Adipose tissue (tissue), 3 donors: ENCODE data around the gene SMG6. TPM values are rescaled to one million over a fixed set of nuclear protein-coding genes. Genes with fewer than 3 reads are reported as not detected.

ENCODE experiments used
- H3K27ac ChIP-seq: one replicate; pipeline ENCODE4 v1.5.1; 2013; ENCODE audit warnings: low read depth, low read length
- WGBS, 3 donors: extraction: QIAGEN DNeasy Blood & Tissue Kit; methylation state at CpG; one replicate each; pipeline ENCODE4 v1.1.7; 2013; 5-methylcytosine and 5-hydroxymethylcytosine counted together
- polyA plus RNA-seq, 3 donors: library from polyadenylated mRNA; stranded (reverse); fragments of 200-250 nt; gene quantifications; one replicate each; pipeline ENCODE4 v1.2.3, GENCODE V29; 2013
- donor health status: healthy with polysubstance abuse.
- donor health status: Bipolar disorder and iron deficiency.
- donor health status: healthy.

The SMG6 gene
- polyA plus RNA-seq, 3 donors: 8.8 to 28.3 (median 18.7) TPM

- H3K27ac ChIP-seq: no peak overlapping the region
- 81 to 94% (median 82%) methylated on average over 2 of the region's 2 CpGs for WGBS, 3 donors
These were observed 196.5 kb downstream of the SMG6 start for GRCh38 chr17:2107050-2107449.

- H3K27ac ChIP-seq: no peak overlapping the region
- WGBS, 3 donors: 64 to 71% (median 68%) methylated on average over 10 to 11 of the region's 11 CpGs
These were observed 197.2 kb downstream of the SMG6 start for GRCh38 chr17:2106308-2106955.

- H3K27ac ChIP-seq: no peak overlapping the region
- 74 to 88% (median 79%) methylated on average over 1 of the region's 1 CpG for WGBS, 3 donors
These were observed 197.9 kb downstream of the SMG6 start for GRCh38 chr17:2105663-2106062.

- WGBS, 3 donors: 87 to 89% (median 87%) methylated on average over 9 of the region's 9 CpGs
- H3K27ac ChIP-seq: no peak overlapping the region
These were observed 200.4 kb downstream of the SMG6 start for GRCh38 chr17:2102931-2103809.

DNA sequence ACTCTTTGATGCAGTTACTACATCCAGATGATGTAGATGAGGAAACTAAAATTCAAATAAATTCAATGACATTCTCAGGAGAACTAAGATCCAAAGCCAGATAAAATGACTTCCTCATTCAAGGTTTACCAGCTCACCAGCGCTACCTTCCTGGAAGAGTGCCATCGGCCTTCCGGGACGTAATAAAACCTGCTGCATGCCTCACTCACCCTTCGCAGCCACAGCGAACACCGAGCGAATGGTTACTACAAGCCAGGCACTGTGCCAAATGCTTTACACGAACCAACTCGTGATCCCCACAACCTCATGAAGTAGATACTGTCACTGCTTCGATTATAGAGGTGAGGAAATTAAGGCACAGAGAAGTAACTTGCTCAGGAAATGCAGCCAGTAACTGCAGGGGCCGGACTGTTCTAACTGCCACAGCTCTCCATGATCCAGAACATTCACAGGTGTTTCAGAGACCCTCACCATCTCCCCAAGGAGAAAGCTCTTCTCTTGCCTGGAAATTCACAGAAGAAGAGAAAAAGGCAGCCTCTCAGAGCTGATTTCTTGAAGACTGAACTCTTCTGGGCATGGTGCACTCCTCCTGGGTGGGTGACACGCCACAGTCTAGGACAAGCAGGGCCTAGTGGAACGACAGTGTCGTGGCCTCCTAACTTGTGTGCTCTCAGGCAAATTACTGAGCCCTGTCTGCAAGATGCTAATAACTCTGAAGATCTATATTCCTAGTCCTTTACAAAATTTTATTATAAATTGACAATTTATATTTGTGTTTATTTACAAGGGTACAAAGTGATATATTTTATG is 201.9 kb downstream of the SMG6 start:
- WGBS, 3 donors: 39 to 56% (median 43%) methylated on average over 15 of the region's 15 CpGs

GRCh38 chr17:2095536-2095910 is 208.1 kb downstream of the SMG6 start:
- WGBS, 3 donors: 79 to 89% (median 81%) methylated on average over 9 to 10 of the region's 10 CpGs
- H3K27ac ChIP-seq: peak overlapping the region; percentile 4

More for the DNA sequence above, 201.9 kb downstream of the SMG6 start:
- no peak overlapping the region for H3K27ac ChIP-seq

DNA sequence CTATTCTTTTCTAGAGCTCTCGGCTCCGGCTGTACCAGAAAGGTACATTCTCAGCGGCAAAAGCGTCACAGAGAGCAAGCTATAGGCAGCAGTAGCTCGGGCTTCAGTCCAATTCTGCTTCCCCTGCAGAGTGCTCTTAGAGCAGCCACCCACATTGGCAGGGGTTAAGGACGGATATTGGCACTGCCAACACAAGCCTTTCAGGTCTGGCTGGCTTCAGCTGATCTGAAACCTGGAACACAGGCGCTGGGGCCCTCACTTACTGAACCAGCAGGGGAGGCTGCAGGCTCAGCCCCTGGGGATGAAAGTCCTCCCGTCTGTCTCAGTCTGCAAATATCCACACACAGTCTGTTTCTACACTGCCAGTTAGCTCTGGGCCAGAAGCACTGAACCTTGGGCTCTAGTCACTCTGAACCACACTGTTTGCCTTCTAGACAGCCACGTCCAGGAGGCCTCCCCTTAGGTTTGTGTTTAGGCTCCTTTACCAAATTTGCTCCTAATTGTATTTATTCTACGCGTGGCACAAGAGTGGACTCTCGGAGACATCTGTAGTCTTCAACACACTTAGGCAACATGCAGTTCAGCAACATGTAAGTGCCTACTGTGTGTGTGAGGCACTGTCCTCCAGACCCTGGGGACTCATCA is 208.6 kb downstream of the SMG6 start:
- WGBS, 3 donors: 57 to 76% (median 68%) methylated on average over 12 of the region's 12 CpGs
- no peak overlapping the region for H3K27ac ChIP-seq

DNA sequence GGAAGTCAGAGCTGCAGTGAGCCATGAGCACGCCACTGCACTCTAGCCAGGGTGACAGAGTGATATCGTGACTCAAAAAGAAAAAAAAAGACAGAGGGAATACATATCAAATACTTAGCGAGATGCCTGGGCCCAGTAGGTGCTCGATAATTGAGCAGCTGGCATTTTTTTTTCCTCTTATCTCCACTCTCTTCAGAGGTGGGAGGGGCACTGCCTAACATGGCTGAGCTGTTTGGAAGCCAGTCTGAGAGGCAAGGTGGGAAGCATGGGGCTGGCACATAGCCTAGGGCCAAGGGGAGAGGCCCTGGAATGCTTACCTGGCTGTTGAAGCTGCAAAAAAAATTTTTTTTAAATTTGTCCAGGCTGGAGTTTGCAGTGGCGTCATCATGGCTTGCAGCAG is 210.2 kb downstream of the SMG6 start:
- no peak overlapping the region for H3K27ac ChIP-seq
- WGBS, 3 donors: 45 to 86% (median 83%) methylated on average over 5 of the region's 5 CpGs

- 72 to 91% (median 82%) methylated on average over 4 of the region's 4 CpGs for WGBS, 3 donors
- H3K27ac ChIP-seq: no peak overlapping the region
These were observed 211.3 kb downstream of the SMG6 start for GRCh38 chr17:2092253-2092652.

- WGBS, 3 donors: 30 to 80% (median 36%) methylated on average over 2 of the region's 2 CpGs
- no peak overlapping the region for H3K27ac ChIP-seq
These were observed 212.6 kb downstream of the SMG6 start for GRCh38 chr17:2090804-2091534.

- no peak overlapping the region for H3K27ac ChIP-seq
- 40 to 78% (median 50%) methylated on average over 9 of the region's 9 CpGs for WGBS, 3 donors
These were observed 213.4 kb downstream of the SMG6 start for GRCh38 chr17:2090210-2090641.

DNA sequence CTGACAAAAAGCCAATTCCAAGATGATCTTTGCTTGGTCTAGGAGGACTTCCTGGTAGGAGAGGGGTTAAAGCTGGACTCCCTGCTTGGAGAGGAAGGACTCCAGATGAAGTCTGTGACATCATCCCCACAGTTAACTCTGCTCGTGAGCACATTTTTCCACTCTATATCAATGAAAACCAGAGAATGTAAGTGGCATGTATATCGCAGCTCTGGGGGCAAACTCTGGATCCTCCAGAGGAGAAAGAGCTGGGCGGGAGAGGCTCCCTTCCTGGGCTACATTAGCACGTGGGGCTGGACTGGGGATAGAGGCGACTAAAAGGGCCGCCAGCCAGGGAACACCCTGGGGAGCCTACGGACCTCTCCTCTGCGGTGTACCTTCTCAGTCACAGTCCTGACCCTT is 214.6 kb downstream of the SMG6 start:
- H3K27ac ChIP-seq: peak overlapping the region; percentile 43
- WGBS, 3 donors: 19 to 73% (median 24%) methylated on average over 8 of the region's 8 CpGs

GRCh38 chr17:2087597-2088211 is 215.9 kb downstream of the SMG6 start:
- 22 to 71% (median 33%) methylated on average over 10 of the region's 10 CpGs for WGBS, 3 donors

DNA sequence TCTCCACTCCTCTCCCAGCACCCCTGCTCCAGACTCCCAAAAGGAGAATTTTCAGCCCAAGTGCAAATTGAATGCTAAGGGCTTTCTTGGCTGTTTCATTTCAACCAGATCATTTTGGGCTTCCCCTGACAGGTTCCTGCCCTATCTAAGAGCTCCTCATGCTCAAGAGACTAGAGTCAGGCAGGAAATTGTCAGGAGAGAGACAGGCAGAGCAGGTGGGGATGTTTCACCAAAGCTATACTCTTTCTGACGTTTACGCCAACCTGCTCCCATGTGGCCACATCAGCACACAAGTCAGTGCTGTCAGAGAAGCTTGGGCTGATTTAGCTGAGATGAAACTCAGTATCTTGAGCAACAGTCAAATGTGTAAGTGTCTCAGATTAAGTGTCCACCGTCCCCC is 217.3 kb downstream of the SMG6 start:
- H3K27ac ChIP-seq: no peak overlapping the region
- WGBS, 3 donors: 48 to 79% (median 56%) methylated on average over 3 of the region's 3 CpGs

More at GRCh38 chr17:2087597-2088211, 215.9 kb downstream of the SMG6 start:
- no peak overlapping the region for H3K27ac ChIP-seq

- H3K27ac ChIP-seq: no peak overlapping the region
- 32 to 65% (median 38%) methylated on average over 5 of the region's 5 CpGs for WGBS, 3 donors
These were observed 218.0 kb downstream of the SMG6 start for GRCh38 chr17:2085648-2085949.

- WGBS, 3 donors: 37 to 66% (median 42%) methylated on average over 13 of the region's 13 CpGs
- H3K27ac ChIP-seq: no peak overlapping the region
These were observed 218.6 kb downstream of the SMG6 start for GRCh38 chr17:2084766-2085647.
